GM12878 (cell line): Measurements from ENCODE around the gene RPS6KA3. TPM values are rescaled to one million over a fixed set of nuclear protein-coding genes. Genes with fewer than 3 reads are reported as not detected.

Experiments used
- ATAC-seq: fragments of 200-7000 bp; cut with Tn5 transposase; 3 replicates; pipeline ENCODE4 v1.9.1; 2020; ENCODE audit warnings: mild to moderate bottlenecking, moderate library complexity
- BruUV-seq: library from RNA; stranded (reverse); fragments of 400-500 nt; replicated peaks from 2 replicates; lab custom pipeline; 2021; lab: Mats Ljungman, UMichigan
- CTCF ChIA-PET: fragments of 300-600 bp; sonication (Branson Sonifier 250); formaldehyde crosslinking; extraction: SDS; loops from one replicate; lab custom pipeline; 2021; ENCODE audit warnings: inconsistent platforms; lab: Yijun Ruan, JAX
- POLR2A ChIA-PET: fragments of 350-600 bp; formaldehyde crosslinking; extraction: SDS; loops from one replicate; lab custom pipeline; 2021; ENCODE audit warnings: inconsistent platforms; lab: Charles Lee
- RAD21 ChIA-PET: fragments of 300-600 bp; sonication (Branson Sonifier 250); formaldehyde crosslinking; loops from one replicate; lab custom pipeline; 2023; ENCODE audit warnings: antibody characterized with exemption; ENCODE audit not compliant: unreplicated experiment; lab: Charles Lee
- SMC1A ChIA-PET: fragments of 300-600 bp; sonication (Branson Sonifier 250); formaldehyde crosslinking; loops from one replicate; lab custom pipeline; 2023; ENCODE audit not compliant: unreplicated experiment, uncharacterized antibody; lab: Charles Lee
- DNase-seq: peaks from one replicate; pipeline ENCODE4 v3.0.0-alpha.2; 2011; ENCODE audit warnings: low read depth, low spot score
- FAIRE-seq: peaks from 3 replicates; lab custom pipeline; 2011; peaks lifted over from hg19 to GRCh38; lab: Jason Lieb, UNC
- H2AFZ ChIP-seq: 2 replicates; pipeline ENCODE4 v1.6.0; 2011; ENCODE audit warnings: low read depth, low read length, control low read depth; ENCODE audit not compliant: control insufficient read depth
- H3K27ac ChIP-seq: 2 replicates; pipeline ENCODE4 v1.5.1; 2011; ENCODE audit warnings: control low read depth; ENCODE audit not compliant: control insufficient read depth, insufficient read depth
- H3K27me3 ChIP-seq, 2 experiments: replicated peaks in 1 of 2; 2 replicates each; pipeline versions ENCODE4 v1.6.0 to v1.6.1; 2011; ENCODE audit warnings: low read length in 1 of 2; ENCODE audit not compliant: control insufficient read depth in 2 of 2, insufficient read depth in 2 of 2
- H3K36me3 ChIP-seq, 2 experiments: 2 replicates each; pipeline ENCODE4 v1.5.1; 2011; ENCODE audit warnings: low read length in 1 of 2; ENCODE audit not compliant: control insufficient read depth in 2 of 2, insufficient read depth in 2 of 2
- H3K4me1 ChIP-seq: 2 replicates; pipeline ENCODE4 v1.6.1; 2011; ENCODE audit warnings: mild to moderate bottlenecking, low read length, moderate library complexity, mixed read lengths; ENCODE audit not compliant: control insufficient read depth, insufficient read depth
- H3K4me2 ChIP-seq: 2 replicates; pipeline ENCODE4 v1.6.0; 2011; ENCODE audit warnings: control low read depth; ENCODE audit not compliant: control insufficient read depth, insufficient read depth
- H3K4me3 ChIP-seq: fragments of 200-600 bp; sonication (generic); 2 replicates; pipeline ENCODE4 v1.5.1; 2016
- H3K79me2 ChIP-seq: 2 replicates; pipeline ENCODE4 v1.6.0; 2011; ENCODE audit warnings: low read length; ENCODE audit not compliant: control insufficient read depth, insufficient read depth
- H3K9ac ChIP-seq: 2 replicates; pipeline ENCODE4 v1.8.0; 2011; ENCODE audit warnings: low read length, control low read depth, mixed read lengths; ENCODE audit not compliant: control insufficient read depth, insufficient read depth
- H3K9me3 ChIP-seq: replicated peaks from 3 replicates; pipeline ENCODE4 v1.5.1; 2011; ENCODE audit warnings: mild to moderate bottlenecking, low read length; ENCODE audit not compliant: control insufficient read depth, insufficient read depth
- H4K20me1 ChIP-seq: 2 replicates; pipeline ENCODE4 v1.6.0; 2011; ENCODE audit not compliant: control insufficient read depth, insufficient read depth
- ATF2 ChIP-seq: IDR thresholded peaks from 2 replicates; pipeline ENCODE4 v1.6.1; 2012; ENCODE audit warnings: low read length, inconsistent platforms
- BRCA1 ChIP-seq: IDR thresholded peaks from 2 replicates; pipeline ENCODE4 v1.6.1; 2011; ENCODE audit warnings: low read depth, low read length, improper control_type of control experiment
- CBX3 ChIP-seq: fragments of 200-600 bp; sonication (generic); IDR thresholded peaks from 2 replicates; pipeline ENCODE4 v1.6.1; 2016; ENCODE audit warnings: low read depth, borderline replicate concordance
- CEBPZ ChIP-seq: fragments of 150-350 bp; IDR thresholded peaks from 2 replicates; pipeline ENCODE4 v1.6.1; 2016; ENCODE audit warnings: low read depth, low read length
- CHD1 ChIP-seq: IDR thresholded peaks from 2 replicates; pipeline ENCODE4 v1.6.1; 2012; ENCODE audit warnings: low read depth, low read length, improper control_type of control experiment
- E2F4 ChIP-seq: IDR thresholded peaks from 2 replicates; pipeline ENCODE4 v1.6.1; 2012; ENCODE audit warnings: low read depth, low read length, improper control_type of control experiment
- FOS ChIP-seq: IDR thresholded peaks from 3 replicates; pipeline ENCODE4 v1.6.1; 2011; ENCODE audit warnings: borderline replicate concordance; ENCODE audit not compliant: insufficient read length; ENCODE audit errors: extremely low read depth
- GABPA ChIP-seq: IDR thresholded peaks from 2 replicates; pipeline ENCODE4 v1.6.1; 2014; ENCODE audit warnings: antibody characterized with exemption, low read depth, mild to moderate bottlenecking, inconsistent platforms
- HDGF ChIP-seq: fragments of 450-650 bp; IDR thresholded peaks from 2 replicates; pipeline ENCODE4 v1.6.1; 2016; ENCODE audit warnings: antibody characterized with exemption
- IKZF2 ChIP-seq, 2 experiments: fragments of 450-650 bp; IDR thresholded peaks; 2 replicates each; pipeline ENCODE4 v1.6.1; 2017; ENCODE audit warnings: mild to moderate bottlenecking in 2 of 2, moderate library complexity in 2 of 2
- JUND ChIP-seq: IDR thresholded peaks from 2 replicates; pipeline ENCODE4 v1.6.1; 2012; ENCODE audit warnings: low read depth, mild to moderate bottlenecking, low read length, improper control_type of control experiment, moderate library complexity
- MEF2B ChIP-seq: fragments of 450-650 bp; IDR thresholded peaks from 2 replicates; pipeline ENCODE4 v1.6.1; 2018; ENCODE audit warnings: mild to moderate bottlenecking, moderate library complexity; ENCODE audit not compliant: partially characterized antibody, poor library complexity, severe bottlenecking
- MTA3 ChIP-seq: IDR thresholded peaks from 2 replicates; pipeline ENCODE4 v1.6.1; 2012; ENCODE audit warnings: low read length, inconsistent platforms, borderline replicate concordance
- POU2F2 ChIP-seq: IDR thresholded peaks from 3 replicates; pipeline ENCODE4 v1.6.1; 2011; ENCODE audit warnings: low read depth, mild to moderate bottlenecking, low read length, borderline replicate concordance
- SMC3 ChIP-seq: IDR thresholded peaks from 2 replicates; pipeline ENCODE4 v1.6.1; 2011; ENCODE audit warnings: low read length, improper control_type of control experiment, borderline replicate concordance
- SUPT20H ChIP-seq: IDR thresholded peaks from 2 replicates; pipeline ENCODE4 v1.6.1; 2011; ENCODE audit warnings: low read depth, mild to moderate bottlenecking, low read length, moderate library complexity, borderline replicate concordance; ENCODE audit not compliant: control insufficient read depth
- ZNF217 ChIP-seq: fragments of 450-650 bp; IDR thresholded peaks from 2 replicates; pipeline ENCODE4 v1.6.1; 2017; ENCODE audit warnings: antibody characterized with exemption, mild to moderate bottlenecking
- ZNF384 ChIP-seq: IDR thresholded peaks from 2 replicates; pipeline ENCODE4 v1.6.1; 2012; ENCODE audit warnings: low read depth, mild to moderate bottlenecking, low read length, improper control_type of control experiment, borderline replicate concordance
- WGBS: methylation state at CpG from one replicate; pipeline ENCODE4 v1.1.6; 2016; ENCODE audit warnings: low lambda C conversion rate; ENCODE audit not compliant: insufficient replicate concordance, insufficient coverage; ENCODE audit errors: missing lambda C conversion rate; 5-methylcytosine and 5-hydroxymethylcytosine counted together
- in situ Hi-C: fragments of 300-500 bp; cut with MboI; formaldehyde crosslinking; loops from 9 replicates; pipeline ENCODE4 v1.14.3; 2018; ENCODE audit warnings: mixed read lengths
- intact Hi-C: fragments of 100-400 bp; cut with micrococcal nuclease; formaldehyde crosslinking; loops from one replicate; pipeline ENCODE4 v1.14.2; 2022; ENCODE audit not compliant: unreplicated experiment
- polyA plus RNA-seq, 11 experiments: library from polyadenylated mRNA; depleted of rRNA in 4 of 11; unstranded in 6 of 11; stranded (reverse) in 5 of 11; fragments of >200 nt; fragmentation: Nextera tagmentation in 4 of 11; fragmentation: Illumina TruSeq in 1 of 11; extraction: Ambion mirVana in 4 of 11; extraction: Trizol in 1 of 11; gene quantifications; 1 replicate in 1 of 11; 2 replicates in 10 of 11; pipeline versions ENCODE4 v1.2.1 to v1.2.3, GENCODE V29; 2011 to 2016; ENCODE audit warnings: inconsistent platforms in 2 of 11, missing spikeins in 2 of 11, low read depth in 1 of 11
- total RNA-seq, 4 experiments: library from RNA; depleted of rRNA in 3 of 4; stranded (reverse); fragments of >200 nt in 3 of 4; fragmentation: Illumina TruSeq in 1 of 4; extraction: Trizol in 1 of 4; gene quantifications; 2 replicates each; pipeline versions ENCODE4 v1.2.1 to v1.2.3, GENCODE V29; 2013 to 2021

RPS6KA3 gene
- total and polyA plus RNA-seq, 10 of the 15 experiments (the other 5 are each of a cell fraction or from before 2014, with no cell fraction given): 2.8 to 35.6 (median 15.8) TPM

- H2AFZ ChIP-seq: no peak overlapping the region
- H3K4me1 ChIP-seq: peaks cover 5% of the 10 kb centered on the region; the same call in 1 of the 2 replicates
- intact Hi-C loops: no loop called here
- ChIA-PET RAD21 (interaction anchor here (0.6 kb wide), 1 partner anchor 622 kb away, joined by 4 read pairs; no protein-coding TSS in a partner anchor), SMC1A (no interaction called here), POLR2A (interaction anchor here (0.6 kb wide), 4 partner anchors 33 to 288 kb away, joined by 3 to 5 read pairs (median 4); no protein-coding TSS in a partner anchor), CTCF (interaction anchor here (0.8 to 1.2 kb wide), 2 partner anchors 20 to 50 kb away, joined by 3 to 5 read pairs; no protein-coding TSS in a partner anchor)
- no peak overlapping the region for H3K4me3 ChIP-seq
- no TSS peak for BruUV-seq
- no peaks in the 10 kb centered on the region for H3K79me2 ChIP-seq
- in situ Hi-C loops: no loop called here
- 4% methylated on average over 2 of the region's 2 CpGs for WGBS
- DNase-seq (peak; percentile 35), FAIRE-seq (no peak), ATAC-seq (peak; percentile 95)
- no peaks in the 10 kb centered on the region for H3K9me3 ChIP-seq
- no peak overlapping the region; the same call in 1 of the 2 replicates for H3K27ac ChIP-seq
- no peak overlapping the region for H3K9ac ChIP-seq
- peak overlapping the region; percentile 44; the same call in 1 of the 2 replicates for H3K4me2 ChIP-seq
- no peaks in the 10 kb centered on the region for H3K27me3 ChIP-seq
- no peaks in the 10 kb centered on the region for H3K36me3 ChIP-seq
- H4K20me1 ChIP-seq: no peaks in the 10 kb centered on the region
- TF ChIP-seq ZNF384 (peak; percentile 49; the same call in 1 of the 2 replicates), MEF2B (no peak), CBX3 (no peak), GABPA (peak; percentile 67), HDGF (no peak), ZNF217 (peak; percentile 96), JUND (no peak), E2F4 (no peak), BRCA1 (no peak), IKZF2 (IDR thresholded peaks at IDR 0.05) (peak; percentile 67 to 78), ATF2 (peak; percentile 93), SMC3 (peak; percentile 19; the same call in 1 of the 2 replicates), POU2F2 (no peak), SUPT20H (no peak), CHD1 (no peak), CEBPZ (no peak), MTA3 (peak; percentile 83; the same call in 1 of the 2 replicates), FOS (no peak)
Observed at GRCh38 chrX:20224814-20225487, 41.8 kb downstream of the RPS6KA3 start.
